ENCODE results near the gene RUNX1.

Gene RUNX1

GRCh38 chr21:35025206-35026152 is 23.6 kb downstream of the RUNX1 start:
- CTCF ChIA-PET, result interaction anchor here (0.5 to 2.6 kb wide), 14 partner anchors 13 to 225 kb away, joined by 3 to 14 read pairs (median 4); no protein-coding TSS in a partner anchor
- DNase-seq, result no peak
- H3K4me1 Mint-ChIP-seq, result peaks cover 95% of the 10 kb centered on the region
- no peaks in the 10 kb centered on the region for H3K9me3 Mint-ChIP-seq
- H3K4me3 Mint-ChIP-seq, result peak overlapping the region; percentile 74
- H3K36me3 Mint-ChIP-seq, result peaks cover 57% of the 10 kb centered on the region
- H3K27ac Mint-ChIP-seq, result peak overlapping the region; percentile 99
- H3K27me3 Mint-ChIP-seq, result no peaks in the 10 kb centered on the region

DNA sequence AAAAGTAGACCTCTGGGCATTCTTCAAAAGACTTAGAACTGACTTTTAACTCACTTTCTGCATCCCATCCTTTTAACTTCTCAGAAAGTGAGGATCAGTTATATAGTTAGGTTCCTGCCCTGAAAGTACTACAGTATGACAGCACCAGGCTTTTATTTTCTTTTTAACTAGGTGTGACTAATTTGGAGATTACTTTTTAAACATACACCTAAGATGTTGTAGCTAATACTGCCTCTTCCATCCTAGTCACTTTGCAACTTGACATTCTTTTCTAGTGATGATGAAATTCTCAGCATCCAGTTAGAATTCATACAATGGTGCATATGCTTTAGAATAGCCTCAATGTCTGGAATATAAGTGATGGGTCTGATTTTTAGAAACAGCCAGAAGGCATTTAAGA is 24.6 kb downstream of the RUNX1 start:
- Mint-ChIP-seq H3K9me3 (no peaks in the 10 kb centered on the region), H3K4me1 (peaks cover 93% of the 10 kb centered on the region), H3K27me3 (no peaks in the 10 kb centered on the region), H3K27ac (peak overlapping the region; percentile 60), H3K36me3 (peaks cover 52% of the 10 kb centered on the region), H3K4me3 (no peak overlapping the region)
- CTCF ChIA-PET, result interaction anchor here (1.0 to 2.6 kb wide), 3 partner anchors 23 to 149 kb away, joined by 3 to 8 read pairs (median 3); no protein-coding TSS in a partner anchor
- DNase-seq, result no peak

- no peak overlapping the region for H3K4me3 Mint-ChIP-seq
- no peaks in the 10 kb centered on the region for H3K27me3 Mint-ChIP-seq
- no peaks in the 10 kb centered on the region for H3K9me3 Mint-ChIP-seq
- peaks cover 55% of the 10 kb centered on the region for H3K36me3 Mint-ChIP-seq
- H3K27ac Mint-ChIP-seq, result peak overlapping the region; percentile 71
- CTCF ChIA-PET, result interaction anchor here (1.0 to 1.4 kb wide), 2 partner anchors 24 to 149 kb away, joined by 3 read pairs; no protein-coding TSS in a partner anchor
- peaks cover 93% of the 10 kb centered on the region for H3K4me1 Mint-ChIP-seq
- no peak for DNase-seq
These were observed 25.1 kb downstream of the RUNX1 start for GRCh38 chr21:35024071-35024420.

DNA sequence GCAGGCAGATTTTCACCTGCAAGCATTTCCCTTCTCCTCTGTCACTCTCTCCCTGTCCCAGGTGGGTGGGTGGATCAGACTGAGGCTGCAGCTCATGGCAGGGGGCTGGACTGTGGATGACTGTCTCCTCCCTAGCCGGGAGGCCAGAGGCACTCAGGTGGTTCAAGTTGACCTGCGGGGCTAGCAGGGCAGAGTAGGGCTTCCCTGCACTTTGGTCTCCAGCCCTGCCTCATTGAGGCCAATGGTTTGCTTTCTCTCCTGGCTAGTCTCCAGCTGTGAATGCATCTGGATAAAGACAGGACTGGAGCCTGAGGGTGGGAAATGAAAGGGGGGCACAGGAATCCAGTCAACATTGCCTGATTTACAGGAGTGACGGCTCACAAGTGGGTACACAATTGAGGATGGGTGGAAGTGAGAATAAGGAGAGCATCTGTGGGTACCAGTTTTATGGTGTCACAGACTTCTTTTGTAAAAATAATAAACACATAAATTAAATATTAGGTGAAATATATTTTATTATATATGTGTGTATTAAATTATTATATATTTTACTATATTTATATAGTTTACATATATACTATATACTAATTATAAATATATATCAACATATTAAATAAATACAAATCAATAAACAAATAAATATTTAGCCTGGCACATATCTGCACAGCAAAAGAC is 25.6 kb downstream of the RUNX1 start:
- CTCF ChIA-PET, result interaction anchor here (1.0 kb wide), 1 partner anchor 24 kb away, joined by 3 read pairs; no protein-coding TSS in a partner anchor

DNA sequence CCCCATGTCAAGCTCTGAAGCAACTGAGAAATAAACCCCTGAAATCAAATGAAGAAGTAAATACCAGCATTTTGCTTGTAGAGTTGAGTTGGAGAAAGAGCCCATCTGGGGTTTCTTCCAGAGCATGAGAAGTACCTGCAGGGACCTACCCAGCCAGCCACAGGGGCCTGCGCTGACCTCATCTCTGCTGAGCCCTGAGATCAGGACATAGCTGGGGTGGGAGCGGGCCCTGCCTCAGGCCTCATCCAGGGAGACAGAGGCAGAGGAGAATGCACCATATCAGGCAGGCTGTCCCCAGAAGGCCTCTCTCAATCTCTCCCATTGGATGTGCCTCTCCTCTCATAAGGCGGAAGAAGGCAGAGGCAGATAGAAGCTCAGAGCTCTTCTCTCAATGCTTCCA is 27.6 kb downstream of the RUNX1 start:
- no peak for DNase-seq
- Mint-ChIP-seq H3K9me3 (no peaks in the 10 kb centered on the region), H3K27ac (no peak overlapping the region), H3K27me3 (no peaks in the 10 kb centered on the region), H3K4me1 (peaks cover 80% of the 10 kb centered on the region), H3K4me3 (no peak overlapping the region), H3K36me3 (peaks cover 59% of the 10 kb centered on the region)
- CTCF ChIA-PET, result interaction anchor here (0.5 to 2.1 kb wide), 7 partner anchors 10 to 88 kb away, joined by 3 to 9 read pairs (median 3); no protein-coding TSS in a partner anchor

More for the DNA sequence above, 25.6 kb downstream of the RUNX1 start:
- H3K4me3 Mint-ChIP-seq, result peak overlapping the region; percentile 24
- peak overlapping the region; percentile 81 for H3K27ac Mint-ChIP-seq
- H3K36me3 Mint-ChIP-seq, result peaks cover 56% of the 10 kb centered on the region
- H3K27me3 Mint-ChIP-seq, result no peaks in the 10 kb centered on the region
- peaks cover 88% of the 10 kb centered on the region for H3K4me1 Mint-ChIP-seq
- no peak for DNase-seq
- H3K9me3 Mint-ChIP-seq, result no peaks in the 10 kb centered on the region

- Mint-ChIP-seq H3K4me3 (no peak overlapping the region), H3K36me3 (peaks cover 55% of the 10 kb centered on the region), H3K4me1 (peaks cover 79% of the 10 kb centered on the region), H3K27me3 (no peaks in the 10 kb centered on the region), H3K27ac (no peak overlapping the region), H3K9me3 (no peaks in the 10 kb centered on the region)
- CTCF ChIA-PET, result interaction anchor here (1.1 to 2.1 kb wide), 4 partner anchors 9 to 47 kb away, joined by 3 to 9 read pairs (median 4); no protein-coding TSS in a partner anchor
- no peak for DNase-seq
These were observed 28.2 kb downstream of the RUNX1 start for GRCh38 chr21:35020902-35021301.

DNA sequence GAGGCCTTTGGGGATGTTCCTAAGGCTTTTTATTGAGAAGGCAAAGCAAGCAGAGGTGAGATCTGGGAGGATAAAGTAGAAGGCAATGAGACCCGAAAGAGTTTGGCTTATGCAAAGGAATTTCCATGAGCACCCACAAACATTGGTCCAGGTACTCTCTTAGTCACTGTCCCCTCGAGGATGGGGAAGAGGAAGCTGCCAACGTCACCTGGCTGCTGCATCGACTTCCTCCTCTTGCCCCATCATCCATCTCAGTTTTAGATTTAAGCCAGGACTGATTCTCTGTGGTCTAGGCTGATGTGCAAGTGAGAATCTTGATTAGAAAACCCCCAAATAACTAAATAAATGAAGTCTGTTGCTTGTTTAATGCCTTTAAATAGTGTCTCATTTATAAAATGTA is 28.7 kb downstream of the RUNX1 start:
- Mint-ChIP-seq H3K27ac (no peak overlapping the region), H3K27me3 (no peaks in the 10 kb centered on the region), H3K36me3 (peaks cover 51% of the 10 kb centered on the region), H3K4me1 (peaks cover 79% of the 10 kb centered on the region), H3K9me3 (no peaks in the 10 kb centered on the region), H3K4me3 (no peak overlapping the region)
- CTCF ChIA-PET, result interaction anchor here (1.1 to 2.1 kb wide), 3 partner anchors 9 to 46 kb away, joined by 3 to 9 read pairs (median 5); no protein-coding TSS in a partner anchor
- DNase-seq, result no peak

- Mint-ChIP-seq H3K9me3 (no peaks in the 10 kb centered on the region), H3K27ac (no peak overlapping the region), H3K36me3 (peaks cover 48% of the 10 kb centered on the region), H3K27me3 (no peaks in the 10 kb centered on the region), H3K4me3 (no peak overlapping the region), H3K4me1 (peaks cover 77% of the 10 kb centered on the region)
- CTCF ChIA-PET, result no interaction called here
- no peak for DNase-seq
These were observed 29.5 kb downstream of the RUNX1 start for GRCh38 chr21:35019631-35020032.

GRCh38 chr21:35017256-35017655 is 31.8 kb downstream of the RUNX1 start:
- Mint-ChIP-seq H3K36me3 (peaks cover 40% of the 10 kb centered on the region), H3K9me3 (no peaks in the 10 kb centered on the region), H3K4me1 (peaks cover 73% of the 10 kb centered on the region), H3K27ac (no peak overlapping the region), H3K4me3 (no peak overlapping the region), H3K27me3 (no peaks in the 10 kb centered on the region)
- no peak for DNase-seq
- CTCF ChIA-PET, result interaction anchor here (0.6 kb wide), 1 partner anchor 29 kb away, joined by 3 read pairs; no protein-coding TSS in a partner anchor

DNA sequence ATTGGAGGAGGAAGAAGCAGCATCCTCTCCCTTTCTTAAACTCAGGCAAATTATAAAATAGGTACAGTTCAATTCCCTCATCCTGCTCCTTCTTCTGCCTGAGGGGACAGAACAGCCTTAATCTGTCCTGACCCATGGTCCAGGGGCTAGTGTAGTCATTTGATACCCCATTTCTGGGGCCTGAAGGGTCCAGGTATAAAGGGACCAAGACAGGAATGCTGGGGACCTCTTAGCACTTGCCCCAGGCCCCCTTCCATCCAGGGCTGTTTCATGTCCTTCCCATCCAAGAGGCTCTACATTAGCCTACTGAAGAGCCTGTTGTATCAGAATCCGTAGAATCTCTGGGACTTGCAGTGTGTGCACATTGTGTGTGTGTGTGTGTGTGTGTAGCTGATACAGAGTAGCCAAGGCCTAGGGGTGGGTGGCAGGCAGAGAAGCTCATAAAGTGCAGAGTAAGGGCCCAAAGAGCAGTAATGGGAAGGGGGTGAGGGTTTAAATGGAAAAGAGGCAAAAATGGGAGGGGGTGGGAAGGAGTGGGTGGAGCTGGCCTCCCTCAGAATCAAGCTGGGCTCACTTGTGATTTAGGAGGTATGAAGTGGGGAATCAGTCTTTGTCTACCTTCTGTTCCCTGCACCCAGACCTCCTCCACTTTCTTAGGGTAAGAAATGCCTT is 32.4 kb downstream of the RUNX1 start:
- Mint-ChIP-seq H3K27me3 (no peaks in the 10 kb centered on the region), H3K27ac (no peak overlapping the region), H3K9me3 (no peaks in the 10 kb centered on the region), H3K36me3 (peaks cover 38% of the 10 kb centered on the region), H3K4me1 (peaks cover 73% of the 10 kb centered on the region), H3K4me3 (no peak overlapping the region)
- CTCF ChIA-PET, result interaction anchor here (0.6 kb wide), 2 partner anchors 28 to 203 kb away, joined by 3 read pairs; no protein-coding TSS in a partner anchor
- DNase-seq, result no peak

DNA sequence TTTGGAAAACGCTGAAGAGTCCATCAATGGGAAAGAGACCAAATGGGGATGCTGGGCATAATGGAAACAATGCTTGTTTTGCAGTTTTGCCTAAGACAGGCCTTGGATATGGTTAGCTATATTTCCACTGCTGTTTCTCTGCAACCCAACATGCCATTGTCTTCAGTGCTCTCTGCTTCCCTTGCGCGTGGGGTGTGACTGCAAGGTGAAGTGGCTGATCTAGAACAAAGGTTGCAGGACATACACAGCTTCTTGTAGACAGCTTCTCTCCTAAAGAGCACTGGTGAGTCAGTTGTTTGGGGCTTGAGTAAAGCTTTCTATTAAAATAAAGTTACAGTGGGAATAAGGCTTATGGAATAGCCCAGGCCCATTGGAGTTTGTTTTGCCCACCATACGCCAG is 33.0 kb downstream of the RUNX1 start:
- Mint-ChIP-seq H3K4me1 (peaks cover 73% of the 10 kb centered on the region), H3K9me3 (no peaks in the 10 kb centered on the region), H3K27ac (no peak overlapping the region), H3K27me3 (no peaks in the 10 kb centered on the region), H3K4me3 (no peak overlapping the region), H3K36me3 (peaks cover 36% of the 10 kb centered on the region)
- DNase-seq, result no peak
- CTCF ChIA-PET, result interaction anchor here (0.6 kb wide), 1 partner anchor 202 kb away, joined by 3 read pairs; no protein-coding TSS in a partner anchor

- Mint-ChIP-seq H3K9me3 (no peaks in the 10 kb centered on the region), H3K4me1 (peaks cover 73% of the 10 kb centered on the region), H3K27ac (no peak overlapping the region), H3K27me3 (no peaks in the 10 kb centered on the region), H3K36me3 (peaks cover 36% of the 10 kb centered on the region), H3K4me3 (no peak overlapping the region)
- CTCF ChIA-PET, result no interaction called here
- DNase-seq, result no peak
These were observed 33.6 kb downstream of the RUNX1 start for GRCh38 chr21:35015435-35016024.

DNA sequence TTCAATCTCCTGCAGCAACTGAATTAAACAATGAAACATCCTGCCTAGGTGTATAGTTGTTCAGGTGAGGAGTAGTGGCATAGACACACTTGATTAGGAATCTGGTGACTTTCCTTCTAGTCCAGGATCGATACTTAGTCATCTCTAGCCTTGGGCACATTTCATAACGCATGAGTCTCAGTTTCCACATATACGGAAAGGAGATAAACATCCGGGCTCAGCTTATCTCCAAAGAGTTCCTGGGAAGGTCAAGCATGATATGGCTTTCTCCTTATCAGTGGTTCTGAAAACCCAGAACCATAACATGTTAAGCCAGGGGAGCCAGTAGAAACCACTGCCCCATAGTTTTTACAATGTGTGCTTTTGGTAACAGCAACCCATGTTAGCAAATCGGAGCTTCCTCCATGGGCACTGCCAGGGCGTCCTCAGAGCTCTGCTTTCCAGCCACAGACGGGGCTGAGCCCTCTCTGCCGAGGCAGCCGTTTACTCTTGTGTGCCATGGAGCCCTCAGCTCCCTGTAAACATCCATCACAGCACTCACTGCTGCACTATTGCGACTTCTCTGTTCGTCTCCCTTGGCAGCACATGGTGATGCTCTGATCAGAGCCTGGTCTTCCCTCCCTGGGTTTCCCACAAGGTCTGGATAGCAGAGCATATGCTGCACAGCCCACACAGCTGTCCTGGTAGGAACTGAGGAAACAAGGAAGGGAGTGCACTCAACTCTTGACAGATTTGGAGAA is 34.6 kb downstream of the RUNX1 start:
- H3K4me1 Mint-ChIP-seq, result peaks cover 69% of the 10 kb centered on the region

More for the DNA sequence above, 34.6 kb downstream of the RUNX1 start:
- no peak overlapping the region for H3K4me3 Mint-ChIP-seq
- H3K27ac Mint-ChIP-seq, result no peak overlapping the region
- no peaks in the 10 kb centered on the region for H3K9me3 Mint-ChIP-seq
- H3K36me3 Mint-ChIP-seq, result peaks cover 38% of the 10 kb centered on the region
- CTCF ChIA-PET, result no interaction called here
- no peaks in the 10 kb centered on the region for H3K27me3 Mint-ChIP-seq
- DNase-seq, result no peak

Data from activated naive CD4-positive, alpha-beta T cell treated with anti-CD3 and anti-CD28 coated beads, Interleukin-2, amount 10 ng/mL, durations not matched to agents 7 days and 5 days (primary cell).